RWPE2 (cell line): Measurements from ENCODE around the gene APBB1IP.

ENCODE experiments used
- ATAC-seq: fragments of 200-7000 bp; cut with Tn5 transposase; 3 replicates; pipeline ENCODE4 v1.9.1; 2021; ENCODE audit warnings: low read depth
- DNase-seq: peaks from one replicate; pipeline ENCODE4 v3.0.0-alpha.2; 2020; ENCODE audit warnings: low spot score
- H3K27ac ChIP-seq: fragments of 450-650 bp; 2 replicates; pipeline ENCODE4 v1.5.1; 2017; ENCODE audit warnings: mild to moderate bottlenecking; ENCODE audit not compliant: poor library complexity, severe bottlenecking
- H3K27me3 ChIP-seq: fragments of 250-450 bp; sonication (Bioruptor Pico); 2 replicates; pipeline ENCODE4 v1.5.1; 2021; ENCODE audit warnings: mild to moderate bottlenecking, moderate library complexity; ENCODE audit not compliant: insufficient read depth, poor library complexity, severe bottlenecking
- H3K36me3 ChIP-seq: fragments of 250-450 bp; sonication (Bioruptor Pico); 2 replicates; pipeline ENCODE4 v1.5.1; 2020; ENCODE audit warnings: low read depth, mild to moderate bottlenecking, moderate library complexity
- H3K4me1 ChIP-seq: fragments of 250-450 bp; sonication (Bioruptor Pico); 2 replicates; pipeline ENCODE4 v1.5.1; 2021; ENCODE audit warnings: mild to moderate bottlenecking, moderate library complexity; ENCODE audit not compliant: insufficient read depth, poor library complexity, severe bottlenecking
- H3K4me3 ChIP-seq: fragments of 250-450 bp; sonication (Bioruptor Pico); 2 replicates; pipeline ENCODE4 v1.5.1; 2021; ENCODE audit warnings: mild to moderate bottlenecking, moderate library complexity; ENCODE audit not compliant: severe bottlenecking
- H3K9me3 ChIP-seq: fragments of 250-450 bp; sonication (Bioruptor Pico); 2 replicates; pipeline ENCODE4 v1.5.1; 2021; ENCODE audit warnings: mild to moderate bottlenecking, moderate library complexity; ENCODE audit not compliant: severe bottlenecking
- TF ChIP-seq, protein P1 (sequence below): fragments of 450-650 bp; IDR thresholded peaks from one replicate; pipeline ENCODE4 v1.5.1; 2017; ENCODE audit warnings: mild to moderate bottlenecking, moderate library complexity; ENCODE audit not compliant: poor library complexity, severe bottlenecking

APBB1IP gene

GRCh38 chr10:26448706-26449435 lies 10.7 kb downstream of the APBB1IP start:
- TF ChIP-seq, protein P1, sequence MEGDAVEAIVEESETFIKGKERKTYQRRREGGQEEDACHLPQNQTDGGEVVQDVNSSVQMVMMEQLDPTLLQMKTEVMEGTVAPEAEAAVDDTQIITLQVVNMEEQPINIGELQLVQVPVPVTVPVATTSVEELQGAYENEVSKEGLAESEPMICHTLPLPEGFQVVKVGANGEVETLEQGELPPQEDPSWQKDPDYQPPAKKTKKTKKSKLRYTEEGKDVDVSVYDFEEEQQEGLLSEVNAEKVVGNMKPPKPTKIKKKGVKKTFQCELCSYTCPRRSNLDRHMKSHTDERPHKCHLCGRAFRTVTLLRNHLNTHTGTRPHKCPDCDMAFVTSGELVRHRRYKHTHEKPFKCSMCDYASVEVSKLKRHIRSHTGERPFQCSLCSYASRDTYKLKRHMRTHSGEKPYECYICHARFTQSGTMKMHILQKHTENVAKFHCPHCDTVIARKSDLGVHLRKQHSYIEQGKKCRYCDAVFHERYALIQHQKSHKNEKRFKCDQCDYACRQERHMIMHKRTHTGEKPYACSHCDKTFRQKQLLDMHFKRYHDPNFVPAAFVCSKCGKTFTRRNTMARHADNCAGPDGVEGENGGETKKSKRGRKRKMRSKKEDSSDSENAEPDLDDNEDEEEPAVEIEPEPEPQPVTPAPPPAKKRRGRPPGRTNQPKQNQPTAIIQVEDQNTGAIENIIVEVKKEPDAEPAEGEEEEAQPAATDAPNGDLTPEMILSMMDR: no peak

DNA sequence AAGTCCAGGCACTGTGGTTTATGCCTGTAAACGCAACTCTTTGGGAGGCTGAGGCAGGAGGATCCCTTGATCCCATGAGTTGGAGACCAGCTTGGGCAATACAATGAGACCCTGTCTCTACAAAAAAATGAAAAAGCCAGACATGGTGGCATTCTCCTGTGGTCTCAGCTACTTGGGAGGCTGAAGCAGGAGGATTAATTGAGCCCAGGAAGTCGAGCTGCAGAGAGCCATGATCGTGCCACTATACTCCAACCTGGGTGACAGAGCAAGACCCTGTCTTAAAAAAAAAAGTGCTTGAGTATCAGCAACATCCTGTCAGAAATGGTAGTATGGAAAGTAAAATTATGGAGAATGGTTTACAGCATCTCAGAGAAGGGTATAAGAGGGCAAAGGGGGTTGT lies 11.6 kb downstream of the APBB1IP start:
- TF ChIP-seq, protein P1: no peak

More at GRCh38 chr10:26448706-26449435, 10.7 kb downstream of the APBB1IP start:
- ATAC-seq: no peak
- Histone ChIP-seq H3K36me3 (no peaks in the 10 kb centered on the region), H3K27ac (no peak overlapping the region), H3K4me3 (no peak overlapping the region), H3K27me3 (no peaks in the 10 kb centered on the region), H3K9me3 (no peaks in the 10 kb centered on the region), H3K4me1 (no peaks in the 10 kb centered on the region)
- no peak for DNase-seq

DNA sequence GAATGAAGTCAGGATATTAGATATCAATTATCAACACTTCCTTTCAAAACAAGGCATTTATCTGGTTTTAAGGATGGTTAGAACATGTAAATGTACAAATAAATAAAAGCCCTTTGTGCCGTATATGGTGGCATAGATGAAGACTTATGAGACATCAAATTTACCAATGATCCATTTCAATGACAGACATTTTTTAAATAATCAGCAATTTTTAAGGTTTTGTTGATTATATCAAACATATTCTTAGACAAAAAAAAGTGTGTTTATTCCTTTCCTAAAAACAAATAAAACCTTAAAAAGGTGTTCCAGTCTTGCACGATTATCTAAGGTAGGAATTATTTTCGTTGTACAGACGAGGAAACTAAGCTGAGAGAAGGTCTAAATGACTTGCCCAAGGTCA lies 13.8 kb downstream of the APBB1IP start:
- H3K9me3 ChIP-seq: no peaks in the 10 kb centered on the region
- DNase-seq (no peak), ATAC-seq (no peak)
- no peaks in the 10 kb centered on the region for H3K4me1 ChIP-seq
- no peak overlapping the region for H3K4me3 ChIP-seq
- H3K36me3 ChIP-seq: no peaks in the 10 kb centered on the region
- TF ChIP-seq, protein P1: no peak
- H3K27ac ChIP-seq: no peak overlapping the region
- no peaks in the 10 kb centered on the region for H3K27me3 ChIP-seq

More for the DNA sequence above, 11.6 kb downstream of the APBB1IP start:
- H3K27me3 ChIP-seq: no peaks in the 10 kb centered on the region
- H3K27ac ChIP-seq: no peak overlapping the region
- no peaks in the 10 kb centered on the region for H3K4me1 ChIP-seq
- no peak overlapping the region for H3K4me3 ChIP-seq
- ATAC-seq (no peak), DNase-seq (no peak)
- no peaks in the 10 kb centered on the region for H3K9me3 ChIP-seq
- no peaks in the 10 kb centered on the region for H3K36me3 ChIP-seq

- no peak for DNase-seq
- Histone ChIP-seq H3K4me1 (no peaks in the 10 kb centered on the region), H3K27ac (no peak overlapping the region), H3K36me3 (no peaks in the 10 kb centered on the region), H3K4me3 (no peak overlapping the region), H3K9me3 (no peaks in the 10 kb centered on the region), H3K27me3 (no peaks in the 10 kb centered on the region)
- TF ChIP-seq, protein P1: no peak
- ATAC-seq: no peak
These were observed 15.7 kb downstream of the APBB1IP start for GRCh38 chr10:26453850-26454249.

DNA sequence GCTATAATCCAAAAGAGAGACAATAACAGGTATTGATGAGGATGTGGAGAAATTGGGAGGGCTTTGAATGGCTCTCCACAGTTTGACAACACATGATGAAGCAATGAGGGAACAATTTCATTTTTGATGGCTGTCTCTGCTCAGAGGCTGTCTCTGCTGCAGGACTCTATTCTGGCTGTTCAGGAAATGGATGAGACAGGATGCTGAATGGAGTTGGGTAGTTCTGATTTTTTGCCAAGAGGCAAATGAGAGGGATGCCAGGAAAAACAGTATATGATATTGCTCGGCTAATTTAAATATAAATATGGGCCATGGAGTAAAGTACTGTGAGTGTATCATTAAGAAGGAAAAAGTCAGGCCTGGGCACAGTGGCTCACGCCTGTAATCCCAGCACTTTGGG lies 16.8 kb downstream of the APBB1IP start:
- no peaks in the 10 kb centered on the region for H3K27me3 ChIP-seq
- no peak overlapping the region for H3K27ac ChIP-seq
- ATAC-seq (no peak), DNase-seq (no peak)
- no peaks in the 10 kb centered on the region for H3K9me3 ChIP-seq
- no peaks in the 10 kb centered on the region for H3K4me1 ChIP-seq
- no peak overlapping the region for H3K4me3 ChIP-seq
- TF ChIP-seq, protein P1: no peak
- H3K36me3 ChIP-seq: no peaks in the 10 kb centered on the region
